Smooth muscle cell (in vitro differentiated cells): ENCODE results near the gene MICU1. TPM values are rescaled to one million over a fixed set of nuclear protein-coding genes. Genes with fewer than 3 reads are reported as not detected.

Experiments used
- DNase-seq: peaks from one replicate; lab custom pipeline; 2025; ENCODE audit not compliant: unreplicated experiment; lab: John Stamatoyannopoulos, UW
- H2AFZ ChIP-seq: fragments of 200-600 bp; sonication (generic); 2 replicates; pipeline ENCODE4 v1.6.0; 2016; ENCODE audit warnings: antibody characterized with exemption, low read depth, mild to moderate bottlenecking
- H3F3A ChIP-seq: fragments of 200-600 bp; sonication (generic); 2 replicates; pipeline ENCODE4 v1.6.0; 2017; ENCODE audit warnings: antibody characterized with exemption, low read depth
- H3K27ac ChIP-seq: fragments of 200-600 bp; sonication (generic); 2 replicates; pipeline ENCODE4 v1.5.1; 2016; ENCODE audit warnings: low read depth, mild to moderate bottlenecking
- H3K27me3 ChIP-seq: fragments of 200-600 bp; sonication (generic); 2 replicates; pipeline ENCODE4 v1.6.1; 2016; ENCODE audit warnings: low read depth, mild to moderate bottlenecking
- H3K36me3 ChIP-seq: fragments of 200-600 bp; sonication (generic); 2 replicates; pipeline ENCODE4 v1.5.1; 2016; ENCODE audit warnings: low read depth
- H3K4me1 ChIP-seq: fragments of 200-600 bp; sonication (generic); 2 replicates; pipeline ENCODE4 v1.5.1; 2016; ENCODE audit warnings: low read depth
- H3K4me2 ChIP-seq: fragments of 200-600 bp; sonication (generic); 2 replicates; pipeline ENCODE4 v1.6.0; 2016; ENCODE audit warnings: mild to moderate bottlenecking
- H3K4me3 ChIP-seq: fragments of 200-600 bp; sonication (generic); 2 replicates; pipeline ENCODE4 v1.5.1; 2016; ENCODE audit warnings: mild to moderate bottlenecking
- H3K79me2 ChIP-seq: fragments of 200-600 bp; sonication (generic); 2 replicates; pipeline ENCODE4 v1.6.0; 2016; ENCODE audit warnings: low read depth, mild to moderate bottlenecking
- H3K9ac ChIP-seq: fragments of 200-600 bp; sonication (generic); 2 replicates; pipeline ENCODE4 v1.6.0; 2016; ENCODE audit warnings: low read depth
- H3K9me3 ChIP-seq: fragments of 200-600 bp; sonication (generic); replicated peaks from 2 replicates; pipeline ENCODE4 v1.5.1; 2016; ENCODE audit warnings: low read depth
- H4K20me1 ChIP-seq: fragments of 200-600 bp; sonication (generic); 2 replicates; pipeline ENCODE4 v1.6.0; 2016; ENCODE audit warnings: low read depth
- CTCF ChIP-seq: fragments of 200-600 bp; sonication (generic); IDR thresholded peaks from 2 replicates; pipeline ENCODE4 v1.5.1; 2017; ENCODE audit warnings: borderline replicate concordance, mild to moderate bottlenecking, antibody characterized with exemption; ENCODE audit not compliant: insufficient read depth, poor library complexity, severe bottlenecking
- WGBS: methylation state at CpG from one replicate; pipeline ENCODE4 v1.1.7; 2016; ENCODE audit warnings: low lambda C conversion rate; 5-methylcytosine and 5-hydroxymethylcytosine counted together
- polyA plus RNA-seq: library from polyadenylated mRNA; unstranded; fragments of >200 nt; fragmentation: Nextera tagmentation; extraction: Ambion mirVana; gene quantifications from 2 replicates; pipeline ENCODE4 v1.2.1, GENCODE V29; 2016
- total RNA-seq: library from RNA; depleted of rRNA; stranded (reverse); fragments of >200 nt; gene quantifications from 2 replicates; pipeline ENCODE4 v1.2.3, GENCODE V29; 2014

MICU1 gene
- total and polyA plus RNA-seq, 2 experiments from 2014 or later = 35.0 to 35.1 TPM

GRCh38 chr10:72525689-72526088 is 100.2 kb downstream of the MICU1 start:
- no peak for TF ChIP-seq CTCF
- no peaks in the 10 kb centered on the region for H3K79me2 ChIP-seq
- H3K36me3 ChIP-seq = no peaks in the 10 kb centered on the region
- DNase-seq = no peak
- no peak overlapping the region for H3K27ac ChIP-seq
- no peak overlapping the region for H3K4me3 ChIP-seq
- no peak overlapping the region for H3K4me2 ChIP-seq
- H3K4me1 ChIP-seq = no peaks in the 10 kb centered on the region
- no peaks in the 10 kb centered on the region for H3K27me3 ChIP-seq
- no peaks in the 10 kb centered on the region for H4K20me1 ChIP-seq
- H3K9me3 ChIP-seq = no peaks in the 10 kb centered on the region
- no peaks in the 10 kb centered on the region for H3F3A ChIP-seq
- H3K9ac ChIP-seq = no peak overlapping the region
- no peak overlapping the region for H2AFZ ChIP-seq

DNA sequence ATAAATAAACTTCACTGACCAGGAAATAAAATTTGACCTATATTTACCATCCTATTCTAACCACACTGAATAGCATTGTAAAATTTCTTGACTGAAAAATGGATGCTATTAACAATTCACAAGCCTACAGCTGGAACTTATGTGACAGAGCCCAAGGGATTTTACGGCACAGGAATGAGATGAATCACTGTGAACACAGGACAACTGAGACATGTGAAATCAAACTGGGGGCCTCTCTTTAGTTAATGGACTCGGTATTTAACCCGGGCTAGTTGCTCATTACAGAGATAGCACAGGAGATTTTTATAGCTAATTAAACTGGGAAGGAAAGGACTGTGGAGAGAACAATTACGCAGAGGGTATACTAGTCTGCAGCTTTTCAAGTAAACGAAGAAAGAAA is 100.6 kb downstream of the MICU1 start:
- H3K4me3 ChIP-seq = no peak overlapping the region
- 50% methylated on average over 5 of the region's 5 CpGs for WGBS
- H3K9me3 ChIP-seq = no peaks in the 10 kb centered on the region
- no peaks in the 10 kb centered on the region for H3K79me2 ChIP-seq
- no peak for DNase-seq
- H4K20me1 ChIP-seq = no peaks in the 10 kb centered on the region
- no peak overlapping the region for H3K9ac ChIP-seq
- no peak overlapping the region for H2AFZ ChIP-seq
- H3K36me3 ChIP-seq = no peaks in the 10 kb centered on the region
- no peaks in the 10 kb centered on the region for H3K27me3 ChIP-seq
- no peak for TF ChIP-seq CTCF
- H3K27ac ChIP-seq = no peak overlapping the region
- H3F3A ChIP-seq = no peaks in the 10 kb centered on the region
- no peak overlapping the region for H3K4me2 ChIP-seq
- H3K4me1 ChIP-seq = no peaks in the 10 kb centered on the region

DNA sequence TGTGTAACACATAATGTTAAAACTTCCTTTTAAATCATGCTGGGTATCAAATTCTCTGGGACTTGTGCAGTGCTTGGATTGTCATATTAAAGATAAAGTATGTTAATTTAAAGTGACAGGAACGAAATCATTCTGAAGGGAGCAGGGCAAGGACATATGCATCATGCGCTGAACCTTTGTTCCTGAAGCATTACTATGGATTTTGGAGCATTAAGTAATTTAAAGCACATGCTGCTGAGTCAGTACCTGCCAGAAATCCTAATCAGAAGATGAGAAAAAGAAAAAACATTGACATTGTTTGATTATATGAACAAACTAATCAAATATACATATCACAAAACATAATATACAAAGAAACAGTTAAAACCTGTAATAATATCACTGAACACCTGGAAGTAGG is 101.4 kb downstream of the MICU1 start:
- 91% methylated on average over 2 of the region's 2 CpGs for WGBS
- H3K4me1 ChIP-seq = no peaks in the 10 kb centered on the region
- no peaks in the 10 kb centered on the region for H4K20me1 ChIP-seq
- no peak overlapping the region for H3K9ac ChIP-seq
- TF ChIP-seq CTCF = no peak
- no peak overlapping the region for H3K4me3 ChIP-seq
- H3K4me2 ChIP-seq = no peak overlapping the region
- no peak overlapping the region for H3K27ac ChIP-seq
- H3K27me3 ChIP-seq = no peaks in the 10 kb centered on the region
- H3K9me3 ChIP-seq = no peaks in the 10 kb centered on the region
- no peak overlapping the region for H2AFZ ChIP-seq
- H3F3A ChIP-seq = no peaks in the 10 kb centered on the region
- H3K79me2 ChIP-seq = no peaks in the 10 kb centered on the region
- H3K36me3 ChIP-seq = no peaks in the 10 kb centered on the region
- no peak for DNase-seq

DNA sequence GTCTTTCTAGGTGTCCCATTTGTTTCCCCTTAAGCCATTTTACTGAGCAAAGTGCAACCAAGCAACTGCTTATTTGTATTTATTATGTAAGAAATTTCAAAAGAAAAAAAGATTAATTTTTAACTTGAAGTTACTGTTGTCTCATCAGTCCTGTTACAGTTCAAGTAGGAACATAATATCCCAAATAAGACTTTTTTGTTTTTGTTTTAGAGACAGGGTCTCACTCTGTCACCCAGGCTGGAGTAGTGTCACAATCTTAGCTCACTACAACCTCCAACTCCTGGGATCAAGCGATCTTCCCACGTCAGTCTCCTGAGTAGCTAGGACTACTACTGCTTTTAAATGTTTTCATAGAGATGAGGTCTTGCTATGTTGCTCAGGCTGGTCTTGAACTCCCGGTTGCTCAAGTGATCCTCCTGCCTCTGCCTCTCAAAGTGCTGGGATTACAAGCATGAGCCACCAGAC is 101.9 kb downstream of the MICU1 start:
- Histone ChIP-seq H2AFZ (no peak overlapping the region), H3K36me3 (no peaks in the 10 kb centered on the region), H3K4me2 (no peak overlapping the region), H3K9me3 (no peaks in the 10 kb centered on the region), H3K27me3 (no peaks in the 10 kb centered on the region), H3F3A (no peaks in the 10 kb centered on the region), H3K9ac (no peak overlapping the region), H4K20me1 (no peaks in the 10 kb centered on the region), H3K27ac (no peak overlapping the region), H3K79me2 (no peaks in the 10 kb centered on the region), H3K4me3 (no peak overlapping the region), H3K4me1 (no peaks in the 10 kb centered on the region)
- DNase-seq = no peak
- TF ChIP-seq CTCF = no peak
- WGBS = 93% methylated on average over 3 of the region's 3 CpGs
